Measurements from ENCODE around the gene CAT. TPM values are rescaled to one million over a fixed set of nuclear protein-coding genes. Genes with fewer than 3 reads are reported as not detected.

Gene CAT
- total RNA-seq, 1 experiment from 2014 or later, result 65.9 TPM

DNA sequence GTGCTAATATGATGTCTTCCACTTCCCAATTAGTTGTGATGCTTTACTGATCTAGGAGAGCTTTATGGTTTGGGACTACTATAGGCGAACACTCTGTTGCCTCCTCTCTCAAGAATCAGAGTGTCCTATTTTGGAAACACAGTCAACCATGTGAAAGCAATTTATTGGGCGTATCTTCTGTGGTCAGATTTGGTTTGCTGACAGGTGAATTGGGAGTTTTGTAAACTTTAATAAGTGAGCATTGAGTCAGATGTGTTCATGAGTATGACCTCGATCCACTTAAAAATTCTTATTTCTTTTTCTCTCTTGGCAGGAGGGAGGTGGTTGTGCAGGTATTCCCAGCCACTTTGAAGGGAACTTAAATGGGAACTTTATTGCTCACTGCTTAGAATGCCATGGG lies 4.4 kb downstream of the CAT start:
- ChIA-PET POLR2A (no interaction called here), CTCF (no interaction called here)
- peaks cover 9% of the 10 kb centered on the region for H3K4me1 ChIP-seq (ENCODE audit: control insufficient read depth, insufficient read depth, low read length)
- in situ Hi-C loops (cut with HindIII; ENCODE audit: low pct_unique_long_range_greater_than_20kb, low sequenced_read_pairs), result no loop called here
- H3K9me3 ChIP-seq (ENCODE audit: control insufficient read depth, insufficient read depth, low read depth, low read length), result no peaks in the 10 kb centered on the region; the same call in 1 of the 2 replicates
- no peak overlapping the region for H3K27ac ChIP-seq (ENCODE audit: low read length)
- H3K27me3 ChIP-seq (ENCODE audit: control insufficient read depth, insufficient read depth, low read length), result no peaks in the 10 kb centered on the region
- no peak for TF ChIP-seq SIN3A (IDR thresholded peaks at IDR 0.05; ENCODE audit: borderline replicate concordance, insufficient read depth, low read depth, low read length)
- no peak for DNase-seq (ENCODE audit: low read depth, low spot score)
- H3K4me3 ChIP-seq (ENCODE audit: low read depth in 2 of 2, low read length in 2 of 2), result no peak overlapping the region
- intact Hi-C loops (cut with micrococcal nuclease; ENCODE audit: unreplicated experiment), result no loop called here
- ATAC-seq, result no peak
- BruUV-seq (replicated peaks), result no TSS peak
- H3K36me3 ChIP-seq (ENCODE audit: control insufficient read depth, insufficient read depth, low read length), result no peaks in the 10 kb centered on the region; the same call in none of the 2 replicates

DNA sequence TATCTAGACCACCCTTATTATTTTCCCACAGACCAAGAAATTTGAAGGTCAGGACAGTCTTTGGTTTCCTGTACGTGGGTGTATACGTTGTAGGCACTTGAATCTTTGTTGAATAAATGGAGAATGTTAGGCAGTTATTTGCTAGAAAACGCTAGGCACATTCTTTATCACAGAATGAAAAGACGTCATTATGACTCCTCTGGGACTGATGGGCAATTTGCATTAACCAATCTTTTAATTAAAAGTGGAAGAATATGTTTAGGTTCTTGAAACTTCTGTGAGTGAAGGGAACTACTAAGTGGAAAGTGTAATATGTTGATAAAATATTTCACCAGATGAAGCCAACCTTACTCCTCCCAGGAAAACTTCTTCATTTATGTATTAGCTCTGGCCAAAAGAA lies 5.7 kb downstream of the CAT start:
- Histone ChIP-seq H3K36me3 (ENCODE audit: control insufficient read depth, insufficient read depth, low read length) (peaks cover 2% of the 10 kb centered on the region; the same call in 1 of the 2 replicates), H3K4me1 (ENCODE audit: control insufficient read depth, insufficient read depth, low read length) (peaks cover 12% of the 10 kb centered on the region), H3K4me3 (ENCODE audit: low read depth in 2 of 2, low read length in 2 of 2) (no peak overlapping the region), H3K9me3 (ENCODE audit: control insufficient read depth, insufficient read depth, low read depth, low read length) (no peaks in the 10 kb centered on the region; the same call in 1 of the 2 replicates), H3K27ac (ENCODE audit: low read length) (no peak overlapping the region), H3K27me3 (ENCODE audit: control insufficient read depth, insufficient read depth, low read length) (no peaks in the 10 kb centered on the region)
- intact Hi-C loops (cut with micrococcal nuclease; ENCODE audit: unreplicated experiment) (no loop called here), in situ Hi-C loops (cut with HindIII; ENCODE audit: low pct_unique_long_range_greater_than_20kb, low sequenced_read_pairs) (no loop called here)
- ChIA-PET POLR2A (no interaction called here), CTCF (no interaction called here)
- BruUV-seq (replicated peaks), result no TSS peak
- ATAC-seq, result no peak
- no peak for TF ChIP-seq POLR2AphosphoS5 (IDR thresholded peaks at IDR 0.05; ENCODE audit: low read depth, low read length)
- TF ChIP-seq CTCF (IDR thresholded peaks at IDR 0.05), result no peak
- TF ChIP-seq SIN3A (IDR thresholded peaks at IDR 0.05; ENCODE audit: borderline replicate concordance, insufficient read depth, low read depth, low read length), result no peak
- TF ChIP-seq, protein P1, sequence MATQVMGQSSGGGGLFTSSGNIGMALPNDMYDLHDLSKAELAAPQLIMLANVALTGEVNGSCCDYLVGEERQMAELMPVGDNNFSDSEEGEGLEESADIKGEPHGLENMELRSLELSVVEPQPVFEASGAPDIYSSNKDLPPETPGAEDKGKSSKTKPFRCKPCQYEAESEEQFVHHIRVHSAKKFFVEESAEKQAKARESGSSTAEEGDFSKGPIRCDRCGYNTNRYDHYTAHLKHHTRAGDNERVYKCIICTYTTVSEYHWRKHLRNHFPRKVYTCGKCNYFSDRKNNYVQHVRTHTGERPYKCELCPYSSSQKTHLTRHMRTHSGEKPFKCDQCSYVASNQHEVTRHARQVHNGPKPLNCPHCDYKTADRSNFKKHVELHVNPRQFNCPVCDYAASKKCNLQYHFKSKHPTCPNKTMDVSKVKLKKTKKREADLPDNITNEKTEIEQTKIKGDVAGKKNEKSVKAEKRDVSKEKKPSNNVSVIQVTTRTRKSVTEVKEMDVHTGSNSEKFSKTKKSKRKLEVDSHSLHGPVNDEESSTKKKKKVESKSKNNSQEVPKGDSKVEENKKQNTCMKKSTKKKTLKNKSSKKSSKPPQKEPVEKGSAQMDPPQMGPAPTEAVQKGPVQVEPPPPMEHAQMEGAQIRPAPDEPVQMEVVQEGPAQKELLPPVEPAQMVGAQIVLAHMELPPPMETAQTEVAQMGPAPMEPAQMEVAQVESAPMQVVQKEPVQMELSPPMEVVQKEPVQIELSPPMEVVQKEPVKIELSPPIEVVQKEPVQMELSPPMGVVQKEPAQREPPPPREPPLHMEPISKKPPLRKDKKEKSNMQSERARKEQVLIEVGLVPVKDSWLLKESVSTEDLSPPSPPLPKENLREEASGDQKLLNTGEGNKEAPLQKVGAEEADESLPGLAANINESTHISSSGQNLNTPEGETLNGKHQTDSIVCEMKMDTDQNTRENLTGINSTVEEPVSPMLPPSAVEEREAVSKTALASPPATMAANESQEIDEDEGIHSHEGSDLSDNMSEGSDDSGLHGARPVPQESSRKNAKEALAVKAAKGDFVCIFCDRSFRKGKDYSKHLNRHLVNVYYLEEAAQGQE (IDR thresholded peaks at IDR 0.05; ENCODE audit: insufficient read depth in 1 of 2, low read depth in 2 of 2, low read length in 1 of 2), result no peak
- no peak for TF ChIP-seq TCF7L2 (IDR thresholded peaks at IDR 0.05; ENCODE audit: low read depth, low read length)
- no peak for DNase-seq (ENCODE audit: low read depth, low spot score)

- H3K9me3 ChIP-seq (ENCODE audit: control insufficient read depth, insufficient read depth, low read depth, low read length), result no peaks in the 10 kb centered on the region; the same call in 1 of the 2 replicates
- in situ Hi-C loops (cut with HindIII; ENCODE audit: low pct_unique_long_range_greater_than_20kb, low sequenced_read_pairs) (no loop called here), intact Hi-C loops (cut with micrococcal nuclease; ENCODE audit: unreplicated experiment) (no loop called here)
- H3K4me1 ChIP-seq (ENCODE audit: control insufficient read depth, insufficient read depth, low read length), result peaks cover 6% of the 10 kb centered on the region; the same call in 1 of the 2 replicates
- ChIA-PET CTCF (interaction anchor here (0.5 to 0.7 kb wide), 3 partner anchors 9 to 58 kb away, joined by 3 to 7 read pairs (median 6); no protein-coding TSS in a partner anchor), POLR2A (no interaction called here)
- BruUV-seq (replicated peaks), result no TSS peak
- no peaks in the 10 kb centered on the region for H3K27me3 ChIP-seq (ENCODE audit: control insufficient read depth, insufficient read depth, low read length)
- no peak overlapping the region for H3K4me3 ChIP-seq (ENCODE audit: low read depth in 2 of 2, low read length in 2 of 2)
- peaks cover 10% of the 10 kb centered on the region for H3K36me3 ChIP-seq (ENCODE audit: control insufficient read depth, insufficient read depth, low read length)
- no peak overlapping the region for H3K27ac ChIP-seq (ENCODE audit: low read length)
- TF ChIP-seq TCF7L2 (IDR thresholded peaks at IDR 0.05; ENCODE audit: low read depth, low read length), result no peak
- TF ChIP-seq POLR2AphosphoS5 (IDR thresholded peaks at IDR 0.05; ENCODE audit: low read depth, low read length), result no peak
- TF ChIP-seq, protein P1 (IDR thresholded peaks at IDR 0.05; ENCODE audit: insufficient read depth in 1 of 2, low read depth in 2 of 2, low read length in 1 of 2), result no peak
- DNase-seq (ENCODE audit: low read depth, low spot score) (no peak), ATAC-seq (no peak)
These were observed 7.2 kb downstream of the CAT start for GRCh38 chr11:34445956-34446355.
